SK-N-SH (cell line): ENCODE data around the gene SNX8. TPM values are rescaled to one million over a fixed set of nuclear protein-coding genes. Genes with fewer than 3 reads are reported as not detected.

Source experiments
- CTCF ChIA-PET: fragments of 300-600, 350-600 bp; formaldehyde crosslinking; extraction: SDS; loops from one replicate; lab custom pipeline; 2021; lab: Yijun Ruan, JAX
- POLR2A ChIA-PET: fragments of 350-600 bp; sonication (Branson Sonifier 250); formaldehyde crosslinking; extraction: SDS; loops from one replicate; lab custom pipeline; 2020; ENCODE audit warnings: antibody characterized with exemption, inconsistent platforms; lab: Yijun Ruan, JAX
- DNase-seq: peaks from one replicate; pipeline ENCODE4 v3.0.0; 2012
- H2AFZ ChIP-seq: fragments of 200-600 bp; sonication (generic); 2 replicates; pipeline ENCODE4 v1.8.1; 2016; ENCODE audit warnings: antibody characterized with exemption, mild to moderate bottlenecking, low read depth
- H3F3A ChIP-seq: fragments of 200-600 bp; sonication (generic); replicated peaks from 2 replicates; pipeline ENCODE3; 2016; ENCODE audit warnings: antibody characterized with exemption, mild to moderate bottlenecking; ENCODE audit not compliant: insufficient read depth
- H3K27ac ChIP-seq, 2 experiments: fragments of 200-500 bp in 1 of 2; fragments of 200-600 bp in 1 of 2; sonication (Bioruptor generic) in 1 of 2; sonication (generic), shearing (Covaris generic) in 1 of 2; 2 replicates each; pipeline versions ENCODE4 v1.5.1 to v1.6.1; 2014 to 2016; ENCODE audit warnings: low read depth in 2 of 2, inconsistent platforms in 1 of 2, low read length in 1 of 2, mild to moderate bottlenecking in 1 of 2, mixed read lengths in 1 of 2
- H3K27me3 ChIP-seq: fragments of 200-600 bp; sonication (generic), shearing (Covaris generic); 2 replicates; pipeline ENCODE4 v1.6.1; 2016; ENCODE audit warnings: mixed run types; ENCODE audit not compliant: insufficient read depth
- H3K36me3 ChIP-seq, 2 experiments: fragments of 200-500 bp in 1 of 2; fragments of 200-600 bp in 1 of 2; sonication (Bioruptor generic) in 1 of 2; sonication (generic) in 1 of 2; replicated peaks in 1 of 2; 2 replicates each; pipeline versions ENCODE3 to v1.5.1; 2014 to 2016; ENCODE audit warnings: low read length in 1 of 2, mild to moderate bottlenecking in 1 of 2; ENCODE audit not compliant: insufficient read depth in 2 of 2, control insufficient read depth in 1 of 2
- H3K4me1 ChIP-seq, 2 experiments: fragments of 200-500 bp in 1 of 2; fragments of 200-600 bp in 1 of 2; sonication (Bioruptor generic) in 1 of 2; sonication (generic), shearing (Covaris generic) in 1 of 2; 2 replicates each; pipeline versions ENCODE4 v1.5.1 to v1.6.1; 2014 to 2016; ENCODE audit warnings: low read depth in 1 of 2, low read length in 1 of 2, mixed run types in 1 of 2; ENCODE audit not compliant: insufficient read depth in 2 of 2, control insufficient read depth in 1 of 2
- H3K4me2 ChIP-seq: fragments of 200-600 bp; sonication (generic), shearing (Covaris generic); 2 replicates; pipeline ENCODE4 v1.6.1; 2017; ENCODE audit warnings: mixed run types
- H3K4me3 ChIP-seq, 2 experiments: fragments of 200-500 bp in 1 of 2; fragments of 200-600 bp in 1 of 2; sonication (Bioruptor generic) in 1 of 2; sonication (generic), shearing (Covaris generic) in 1 of 2; 2 replicates each; pipeline versions ENCODE4 v1.5.1 to v1.8.1; 2014 to 2016; ENCODE audit warnings: low read depth in 2 of 2, inconsistent platforms in 1 of 2, low read length in 1 of 2, mild to moderate bottlenecking in 1 of 2, mixed read lengths in 1 of 2, moderate library complexity in 1 of 2
- H3K79me2 ChIP-seq: fragments of 200-600 bp; sonication (generic); 2 replicates; pipeline ENCODE4 v1.8.1; 2017; ENCODE audit warnings: mild to moderate bottlenecking; ENCODE audit not compliant: insufficient read depth
- H3K9ac ChIP-seq: fragments of 200-600 bp; sonication (generic); 2 replicates; pipeline ENCODE4 v1.6.1; 2017; ENCODE audit warnings: mixed run types
- H3K9me2 ChIP-seq: fragments of 200-600 bp; sonication (generic); 2 replicates; pipeline ENCODE4 v1.6.1; 2017; ENCODE audit warnings: mixed run types
- H3K9me3 ChIP-seq: fragments of 200-600 bp; sonication (generic); 2 replicates; pipeline ENCODE4 v1.6.1; 2017; ENCODE audit warnings: mixed run types, mild to moderate bottlenecking, moderate library complexity
- H4K20me1 ChIP-seq: fragments of 200-600 bp; sonication (generic); 2 replicates; pipeline ENCODE4 v1.6.1; 2017; ENCODE audit warnings: mild to moderate bottlenecking, mixed run types; ENCODE audit not compliant: insufficient read depth
- FOXM1 ChIP-seq: IDR thresholded peaks from 2 replicates; pipeline ENCODE4 v1.4.0; 2012; ENCODE audit warnings: low read depth, mild to moderate bottlenecking
- GATA2 ChIP-seq: sonication (generic); formaldehyde crosslinking; IDR thresholded peaks from 2 replicates; pipeline ENCODE4 v1.5.0; 2020; ENCODE audit warnings: mild to moderate bottlenecking, missing genetic modification reagents
- IRF3 ChIP-seq: fragments of 150-350 bp; IDR thresholded peaks from 2 replicates; pipeline ENCODE4 v1.6.1; 2016; ENCODE audit warnings: mild to moderate bottlenecking, low read depth, low read length
- MAX ChIP-seq: IDR thresholded peaks from 2 replicates; pipeline ENCODE4 v1.4.0; 2012; ENCODE audit warnings: low read depth
- MXI1 ChIP-seq: IDR thresholded peaks from 2 replicates; pipeline ENCODE4 v1.6.1; 2012; ENCODE audit warnings: mild to moderate bottlenecking, low read depth, low read length, improper control_type of control experiment
- RFX5 ChIP-seq: IDR thresholded peaks from 2 replicates; pipeline ENCODE4 v1.6.1; 2012; ENCODE audit warnings: mild to moderate bottlenecking, improper control_type of control experiment, low read length
- RXRA ChIP-seq: IDR thresholded peaks from 2 replicates; pipeline ENCODE4 v1.4.0; 2012; ENCODE audit warnings: low read depth, mild to moderate bottlenecking, borderline replicate concordance
- TCF12 ChIP-seq: IDR thresholded peaks from 2 replicates; pipeline ENCODE4 v1.4.0; 2012
- TEAD4 ChIP-seq: IDR thresholded peaks from 2 replicates; pipeline ENCODE4 v1.4.0; 2012; ENCODE audit warnings: mild to moderate bottlenecking, borderline replicate concordance; ENCODE audit not compliant: insufficient read depth
- USF1 ChIP-seq: IDR thresholded peaks from 2 replicates; pipeline ENCODE4 v1.4.0; 2012; ENCODE audit warnings: low read depth, borderline replicate concordance
- USF2 ChIP-seq: fragments of 150-350 bp; IDR thresholded peaks from 2 replicates; pipeline ENCODE4 v1.6.1; 2017; ENCODE audit warnings: antibody characterized with exemption, low read length, low read depth, borderline replicate concordance
- WGBS: methylation state at CpG from one replicate; pipeline ENCODE4 v1.1.6; 2017; ENCODE audit warnings: low lambda C conversion rate; 5-methylcytosine and 5-hydroxymethylcytosine counted together
- polyA plus RNA-seq, 3 experiments: library from polyadenylated mRNA; depleted of rRNA; stranded (reverse); fragments of >200 nt; gene quantifications; 2 replicates each; pipeline ENCODE4 v1.2.3, GENCODE V29; 2012

Gene SNX8
- polyA plus RNA-seq, 1 of the 3 experiments (the other 2 are of a cell fraction), result 20.6 TPM

- POLR2A ChIA-PET, result interaction anchor here (0.7 kb wide), 1 partner anchor 14 kb away, joined by 5 read pairs; no protein-coding TSS in a partner anchor
- 81% methylated on average over 12 of the region's 12 CpGs for WGBS
Measured at GRCh38 chr7:2317556-2318293, 3.5 kb upstream of the SNX8 start.

GRCh38 chr7:2316578-2316977 lies 2.3 kb upstream of the SNX8 start:
- WGBS, result 95% methylated on average over 1 of the region's 1 CpG

More at GRCh38 chr7:2317556-2318293, 3.5 kb upstream of the SNX8 start:
- peaks cover 7% of the 10 kb centered on the region for H3F3A ChIP-seq
- no peak overlapping the region for H3K4me3 ChIP-seq
- no peak for DNase-seq
- TF ChIP-seq RFX5 (0 out of 2 replicates have a peak, but pooled peaks have one; percentile 14), IRF3 (no peak)
- H4K20me1 ChIP-seq, result no peaks in the 10 kb centered on the region
- no peaks in the 10 kb centered on the region for H3K9me3 ChIP-seq
- H3K4me1 ChIP-seq, result peaks cover 0 to 3% of the 10 kb centered on the region in 2 experiments; a peak in 1 of 4 replicates
- CTCF ChIA-PET, result interaction anchor here (1.6 kb wide), 1 partner anchor 30 kb away, joined by 12 read pairs; no protein-coding TSS in a partner anchor
- H3K79me2 ChIP-seq, result peaks cover 14% of the 10 kb centered on the region
- H3K4me2 ChIP-seq, result no peak overlapping the region
- no peaks in the 10 kb centered on the region for H3K9me2 ChIP-seq
- H3K27ac ChIP-seq, result no peak overlapping the region
- H3K9ac ChIP-seq, result no peak overlapping the region
- no peaks in the 10 kb centered on the region for H3K27me3 ChIP-seq
- no peaks in the 10 kb centered on the region for H3K36me3 ChIP-seq
- no peak overlapping the region for H2AFZ ChIP-seq

More at GRCh38 chr7:2316578-2316977, 2.3 kb upstream of the SNX8 start:
- TF ChIP-seq MXI1 (no peak), USF2 (no peak), USF1 (no peak), MAX (no peak), TEAD4 (no peak), RXRA (no peak), TCF12 (no peak), GATA2 (CRISPR knock-in tag) (no peak), FOXM1 (no peak)
- H3K27me3 ChIP-seq, result no peaks in the 10 kb centered on the region
- ChIA-PET CTCF (no interaction called here), POLR2A (no interaction called here)
- H3K4me1 ChIP-seq, result peaks cover 0 to 3% of the 10 kb centered on the region in 2 experiments; a peak in 1 of 4 replicates
- no peak overlapping the region for H3K4me3 ChIP-seq
- H3K9me3 ChIP-seq, result no peaks in the 10 kb centered on the region
- no peak overlapping the region for H2AFZ ChIP-seq
- H4K20me1 ChIP-seq, result no peaks in the 10 kb centered on the region
- DNase-seq, result no peak
- H3K36me3 ChIP-seq, result no peaks in the 10 kb centered on the region
- H3K79me2 ChIP-seq, result peaks cover 25% of the 10 kb centered on the region
- H3K4me2 ChIP-seq, result no peak overlapping the region
- H3K9ac ChIP-seq, result no peak overlapping the region
- no peaks in the 10 kb centered on the region for H3K9me2 ChIP-seq
- no peak overlapping the region for H3K27ac ChIP-seq
- H3F3A ChIP-seq, result peaks cover 7% of the 10 kb centered on the region
